Neural cell (in vitro differentiated cells): ENCODE measurements around the gene AHSP.
"Not testable (repeated sequence)": the region's sequence is repeated elsewhere in the genome, so short reads cannot be mapped to it uniquely, and the experiment has no call there.

ENCODE experiments used
- EP300 ChIP-seq: fragments of 450-650 bp; conservative IDR thresholded peaks from 2 replicates; pipeline ENCODE4 v1.6.1; 2014; ENCODE audit warnings: antibody characterized with exemption, mild to moderate bottlenecking, moderate library complexity; ENCODE audit not compliant: poor library complexity, severe bottlenecking
- EZH2 ChIP-seq: fragments of 200-600, 300-800 bp; shearing (Covaris generic), sonication (generic); IDR thresholded peaks from 2 replicates; pipeline ENCODE4 v1.6.1; 2014; ENCODE audit warnings: antibody characterized with exemption, low read length, borderline replicate concordance, mild to moderate bottlenecking; ENCODE audit not compliant: insufficient read depth, poor library complexity, severe bottlenecking
- SMC3 ChIP-seq: fragments of 450-650 bp; conservative IDR thresholded peaks from 2 replicates; pipeline ENCODE4 v1.6.1; 2014; ENCODE audit warnings: antibody characterized with exemption, mild to moderate bottlenecking, moderate library complexity; ENCODE audit not compliant: poor library complexity
- TF ChIP-seq, protein P1 (sequence below): fragments of 450-650 bp; IDR thresholded peaks from 2 replicates; pipeline ENCODE4 v1.5.1; 2014; ENCODE audit warnings: antibody characterized with exemption, mild to moderate bottlenecking, moderate library complexity; ENCODE audit not compliant: poor library complexity, severe bottlenecking

DNA sequence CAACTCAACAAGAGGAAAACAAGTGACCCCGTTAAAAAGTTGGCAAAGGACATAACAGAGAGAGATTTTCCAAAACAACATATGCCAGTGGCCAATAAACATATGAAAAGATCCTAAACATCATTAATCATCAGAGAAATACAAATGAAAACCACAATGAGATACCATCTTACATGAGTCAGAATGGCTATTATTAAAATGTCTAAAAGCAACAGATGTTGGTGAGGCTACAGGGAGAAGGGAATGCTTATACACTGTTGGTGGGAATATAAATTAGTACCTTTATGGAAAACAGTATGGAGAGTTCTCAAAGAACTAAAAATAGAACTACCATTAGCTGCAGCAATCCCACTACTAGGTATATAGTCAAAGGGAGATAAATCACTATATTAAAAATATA is 46.5 kb downstream of the AHSP start:
- not testable (repeated sequence) for TF ChIP-seq SMC3, EP300, EZH2
- TF ChIP-seq, protein P1, sequence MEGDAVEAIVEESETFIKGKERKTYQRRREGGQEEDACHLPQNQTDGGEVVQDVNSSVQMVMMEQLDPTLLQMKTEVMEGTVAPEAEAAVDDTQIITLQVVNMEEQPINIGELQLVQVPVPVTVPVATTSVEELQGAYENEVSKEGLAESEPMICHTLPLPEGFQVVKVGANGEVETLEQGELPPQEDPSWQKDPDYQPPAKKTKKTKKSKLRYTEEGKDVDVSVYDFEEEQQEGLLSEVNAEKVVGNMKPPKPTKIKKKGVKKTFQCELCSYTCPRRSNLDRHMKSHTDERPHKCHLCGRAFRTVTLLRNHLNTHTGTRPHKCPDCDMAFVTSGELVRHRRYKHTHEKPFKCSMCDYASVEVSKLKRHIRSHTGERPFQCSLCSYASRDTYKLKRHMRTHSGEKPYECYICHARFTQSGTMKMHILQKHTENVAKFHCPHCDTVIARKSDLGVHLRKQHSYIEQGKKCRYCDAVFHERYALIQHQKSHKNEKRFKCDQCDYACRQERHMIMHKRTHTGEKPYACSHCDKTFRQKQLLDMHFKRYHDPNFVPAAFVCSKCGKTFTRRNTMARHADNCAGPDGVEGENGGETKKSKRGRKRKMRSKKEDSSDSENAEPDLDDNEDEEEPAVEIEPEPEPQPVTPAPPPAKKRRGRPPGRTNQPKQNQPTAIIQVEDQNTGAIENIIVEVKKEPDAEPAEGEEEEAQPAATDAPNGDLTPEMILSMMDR, result not testable (repeated sequence)
